GM18858 (cell line): Measurements from ENCODE around the gene VPS52.

Experiments
- ATAC-seq: cut with Tn5 transposase; IDR thresholded peaks from one replicate; pipeline ENCODE4 v1.9.1; 2021; ENCODE audit not compliant: unreplicated experiment

The VPS52 gene

DNA sequence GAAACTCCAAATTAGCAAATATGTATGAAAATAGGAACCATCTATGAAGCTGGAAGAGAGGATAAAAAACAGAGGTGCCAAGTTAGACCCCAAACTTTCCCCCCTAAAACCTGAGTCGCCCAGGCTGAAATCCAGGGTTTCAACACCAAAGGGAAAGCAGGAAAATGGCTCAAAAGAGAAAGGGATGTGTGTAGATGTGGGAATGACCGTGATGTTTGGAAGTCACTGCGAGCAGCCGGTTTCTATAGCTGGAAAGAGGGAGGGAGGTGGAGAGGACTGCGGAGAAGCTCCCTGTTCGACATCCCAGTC lies 58.9 kb downstream of the VPS52 start:
- ATAC-seq, result no peak

DNA sequence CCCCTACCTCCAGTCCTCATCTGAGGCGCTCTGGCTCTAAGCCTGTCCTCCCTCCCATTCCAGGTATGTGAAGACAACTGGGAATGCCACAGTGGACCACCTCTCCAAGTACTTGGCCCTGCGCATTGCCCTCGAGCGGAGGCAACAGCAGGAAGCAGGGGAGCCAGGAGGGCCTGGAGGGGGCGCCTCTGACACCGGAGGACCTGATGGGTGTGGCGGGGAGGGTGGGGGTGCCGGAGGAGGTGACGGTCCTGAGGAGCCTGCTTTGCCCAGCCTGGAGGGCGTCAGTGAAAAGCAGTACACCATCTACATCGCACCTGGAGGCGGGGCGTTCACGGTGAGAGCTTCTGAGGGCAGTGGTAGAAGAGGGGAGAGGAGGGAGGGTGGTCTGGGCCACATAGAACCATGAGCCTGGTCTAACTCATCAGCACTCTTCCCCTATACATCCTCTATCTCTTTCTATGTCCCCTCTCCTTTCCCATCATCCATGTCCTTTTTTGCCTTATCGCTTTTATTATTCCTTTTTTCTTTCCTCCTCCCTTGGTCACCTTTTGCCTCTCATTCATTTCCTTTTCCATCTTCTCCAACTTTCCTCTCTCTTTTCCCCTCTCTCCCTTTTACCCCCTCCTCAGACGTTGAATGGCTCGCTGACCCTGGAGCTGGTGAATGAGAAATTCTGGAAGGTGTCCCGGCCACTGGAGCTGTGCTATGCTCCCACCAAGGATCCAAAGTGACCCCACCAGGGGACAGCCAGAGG lies 59.8 kb downstream of the VPS52 start:
- no peak for ATAC-seq

- ATAC-seq, result no peak
Observed at GRCh38 chr6:33211136-33211535, 60.5 kb downstream of the VPS52 start.

DNA sequence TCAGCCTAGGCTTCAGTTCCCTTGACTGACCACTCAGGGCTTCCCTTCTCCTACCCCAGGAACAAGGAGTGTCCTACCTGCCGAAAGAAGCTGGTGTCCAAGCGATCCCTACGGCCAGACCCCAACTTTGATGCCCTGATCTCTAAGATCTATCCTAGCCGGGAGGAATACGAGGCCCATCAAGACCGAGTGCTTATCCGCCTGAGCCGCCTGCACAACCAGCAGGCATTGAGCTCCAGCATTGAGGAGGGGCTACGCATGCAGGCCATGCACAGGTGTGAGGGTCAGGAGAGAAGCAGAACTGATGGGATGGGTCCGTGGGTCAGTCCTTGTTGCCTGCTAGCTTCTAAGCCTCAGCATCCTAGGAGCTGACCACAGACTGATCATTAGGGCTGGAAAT lies 61.8 kb downstream of the VPS52 start:
- ATAC-seq, result no peak

DNA sequence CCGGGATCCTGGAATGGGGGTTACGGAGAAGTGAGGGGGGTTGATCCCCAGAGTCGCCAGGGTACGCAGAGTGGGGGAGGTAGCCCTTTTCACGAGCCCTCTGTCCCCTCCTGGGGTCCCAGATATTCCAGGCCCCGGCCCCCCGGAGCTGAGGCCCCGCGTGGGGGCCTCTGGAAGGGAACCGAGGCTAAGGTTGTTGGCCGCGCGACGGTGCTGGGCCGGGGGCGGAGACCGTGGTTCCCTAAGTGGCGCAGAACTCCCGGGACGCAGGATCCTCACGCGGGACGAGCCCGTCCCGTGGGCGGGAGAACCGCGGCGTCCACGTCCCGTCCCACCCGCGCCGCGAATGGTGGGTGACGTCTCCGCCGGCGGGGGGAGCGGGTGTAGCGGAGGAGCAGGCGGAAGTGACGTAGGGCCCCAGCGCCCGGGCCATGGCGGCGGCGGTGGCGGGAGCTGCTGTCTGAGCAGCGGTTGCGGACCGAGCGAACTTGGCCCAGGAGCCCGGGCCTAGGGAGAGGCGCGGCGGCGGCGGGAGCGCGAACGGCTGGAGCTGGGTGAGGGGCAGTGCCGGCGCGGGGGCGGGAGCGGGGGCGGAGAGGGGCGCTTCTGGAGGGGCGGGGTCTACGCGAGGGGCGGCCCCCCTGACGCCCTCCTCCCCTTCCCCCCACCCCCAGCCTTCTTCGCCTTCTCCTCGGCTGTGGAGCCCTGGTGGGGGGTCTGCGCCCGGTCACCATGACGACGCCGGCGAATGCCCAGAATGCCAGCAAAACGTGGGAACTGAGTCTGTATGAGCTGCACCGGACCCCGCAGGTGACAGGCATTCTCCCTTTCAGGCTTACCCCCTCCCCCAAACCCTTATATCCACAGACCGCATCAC lies 63.3 kb downstream of the VPS52 start, which contains the start of gene RING1:
Gene RING1 (plus strand): TSS at position 410 of the 877 bp plus-strand sequence. CDS start 323 bp downstream, at position 733.
- ATAC-seq, result peak; percentile 53

DNA sequence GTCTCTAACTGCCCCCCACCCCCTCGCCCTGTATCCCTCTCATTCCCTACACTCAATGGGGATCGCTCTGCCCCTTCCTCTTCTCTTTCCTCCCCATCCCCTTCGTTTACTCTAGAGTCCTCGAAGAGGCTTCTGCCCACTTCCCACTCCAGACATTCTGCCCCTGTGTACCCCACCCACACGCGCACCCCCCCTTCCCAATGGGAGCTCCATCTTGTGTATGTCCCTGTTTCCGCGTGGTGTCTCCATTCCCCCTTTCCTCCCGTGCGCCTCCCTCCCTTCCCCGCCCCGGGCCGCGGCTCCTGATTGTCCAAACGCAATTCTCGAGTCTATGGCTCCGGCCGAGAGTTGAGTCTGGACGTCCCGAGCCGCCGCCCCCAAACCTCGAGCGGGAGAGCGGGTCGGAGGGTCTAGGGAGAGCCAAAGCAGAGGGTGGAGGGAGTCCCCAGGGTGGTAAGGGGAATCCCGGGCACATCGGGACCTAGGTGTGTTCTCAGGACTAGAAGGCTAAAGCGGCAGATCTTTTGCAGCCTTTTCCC lies 64.1 kb downstream of the VPS52 start:
- no peak for ATAC-seq

GRCh38 chr6:33206864-33207551 lies 64.7 kb downstream of the VPS52 start:
- ATAC-seq, result no peak

GRCh38 chr6:33206027-33206863 lies 65.4 kb downstream of the VPS52 start:
- no peak for ATAC-seq

DNA sequence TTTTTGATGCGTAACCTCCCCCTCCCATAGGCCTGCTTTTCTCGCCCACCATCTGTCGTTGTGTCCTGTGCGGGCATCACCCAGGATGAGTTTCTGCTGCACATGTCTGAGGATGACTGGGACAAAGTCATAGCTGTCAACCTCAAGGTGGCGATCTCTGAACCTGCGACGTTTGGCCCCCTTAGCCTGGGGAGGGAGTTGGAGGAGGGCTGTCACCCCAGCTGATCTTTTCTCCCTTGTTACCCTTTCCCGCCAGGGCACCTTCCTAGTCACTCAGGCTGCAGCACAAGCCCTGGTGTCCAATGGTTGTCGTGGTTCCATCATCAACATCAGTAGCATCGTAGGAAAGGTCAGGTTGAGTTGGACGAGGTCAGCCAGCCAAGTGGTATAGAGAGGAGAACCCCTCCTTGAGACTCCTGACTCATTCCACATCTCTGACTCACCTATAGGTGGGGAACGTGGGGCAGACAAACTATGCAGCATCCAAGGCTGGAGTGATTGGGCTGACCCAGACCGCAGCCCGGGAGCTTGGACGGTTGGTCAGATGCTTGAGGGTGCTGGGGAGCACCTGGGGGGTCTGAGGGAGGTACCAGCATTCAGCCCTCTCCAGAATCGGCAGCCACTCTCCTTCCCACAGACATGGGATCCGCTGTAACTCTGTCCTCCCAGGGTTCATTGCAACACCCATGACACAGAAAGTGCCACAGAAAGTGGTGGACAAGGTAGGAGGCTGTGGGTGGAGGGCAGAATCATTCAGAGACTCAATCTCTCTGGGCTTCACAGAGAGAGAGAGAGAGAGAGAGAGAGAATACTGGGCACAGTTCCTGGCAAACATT lies 66.3 kb downstream of the VPS52 start:
- no peak for ATAC-seq

DNA sequence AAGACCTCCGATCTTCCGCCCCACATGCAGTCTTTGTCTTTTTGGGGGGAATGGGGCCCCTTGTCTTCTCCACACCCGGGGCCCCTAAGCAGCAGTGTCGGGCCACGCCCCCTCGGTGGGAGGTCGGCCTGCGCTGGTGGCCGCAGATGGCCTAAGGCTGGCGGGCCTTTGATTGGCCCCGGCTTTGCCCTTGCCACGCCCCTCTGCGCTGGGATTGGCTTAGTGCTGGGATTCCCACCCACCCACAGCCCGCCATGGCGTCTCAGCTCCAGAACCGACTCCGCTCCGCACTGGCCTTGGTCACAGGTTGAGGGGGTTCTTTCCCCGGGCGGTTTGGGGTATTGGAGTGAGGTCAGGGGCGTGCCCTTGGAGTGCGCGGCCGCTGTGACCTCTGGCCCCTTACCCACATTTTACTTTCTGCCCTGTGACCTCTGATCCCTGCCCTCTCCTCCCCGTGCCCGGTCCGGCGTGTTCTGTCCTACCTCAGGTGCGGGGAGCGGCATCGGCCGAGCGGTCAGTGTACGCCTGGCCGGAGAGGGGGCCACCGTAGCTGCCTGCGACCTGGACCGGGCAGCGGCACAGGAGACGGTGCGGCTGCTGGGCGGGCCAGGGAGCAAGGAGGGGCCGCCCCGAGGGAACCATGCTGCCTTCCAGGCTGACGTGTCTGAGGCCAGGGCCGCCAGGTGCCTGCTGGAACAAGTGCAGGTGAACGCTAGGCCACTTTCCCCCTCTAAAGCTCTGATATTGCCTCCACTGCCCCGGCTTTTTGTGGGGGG lies 67.1 kb downstream of the VPS52 start, which contains the start of gene HSD17B8:
Gene HSD17B8 (plus strand): TSS at position 241 of the 776 bp plus-strand sequence. CDS start 14 bp downstream, at position 255.
- ATAC-seq, result no peak

DNA sequence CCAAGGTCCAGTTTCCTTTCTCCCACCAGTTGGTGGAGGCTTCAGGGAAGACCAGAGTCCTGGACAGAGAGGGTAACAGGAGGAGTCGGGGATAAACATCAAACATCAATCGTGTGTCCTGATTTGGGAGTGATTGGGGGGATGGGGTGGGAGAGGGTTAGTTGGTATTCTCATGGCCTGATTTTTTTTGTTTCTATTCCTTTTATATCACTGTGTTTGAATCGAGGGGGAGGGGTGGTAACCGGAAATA lies 67.6 kb downstream of the VPS52 start:
- no peak for ATAC-seq

GRCh38 chr6:33203443-33204164 lies 68.1 kb downstream of the VPS52 start:
- ATAC-seq, result no peak

GRCh38 chr6:33202799-33203198 lies 68.9 kb downstream of the VPS52 start:
- ATAC-seq, result no peak

GRCh38 chr6:33201935-33202334 lies 69.7 kb downstream of the VPS52 start:
- no peak for ATAC-seq

GRCh38 chr6:33201147-33201545 lies 70.5 kb downstream of the VPS52 start:
- ATAC-seq, result no peak
